Endothelial cell of umbilical vein (primary cell): ENCODE data around the gene MEF2C. TPM values are rescaled to one million over a fixed set of nuclear protein-coding genes. Genes with fewer than 3 reads are reported as not detected.

Experiments used
- BruUV-seq: library from RNA; stranded (reverse); fragments of 400-500 nt; replicated peaks from 2 replicates; lab custom pipeline; 2021; lab: Mats Ljungman, UMichigan
- CTCF ChIA-PET: fragments of 300-600, 350-600 bp; sonication (Branson Sonifier 250); formaldehyde crosslinking; loops from one replicate; lab custom pipeline; 2021; ENCODE audit warnings: antibody characterized with exemption, inconsistent platforms; lab: Charles Lee
- POLR2A ChIA-PET: fragments of 300-600, 350-600 bp; sonication (Branson Sonifier 250); formaldehyde crosslinking; loops from one replicate; lab custom pipeline; 2021; ENCODE audit warnings: antibody characterized with exemption, inconsistent platforms; lab: Charles Lee
- DNase-seq: peaks from one replicate; pipeline ENCODE4 v3.0.0-alpha.2; 2011; ENCODE audit warnings: low read depth, low spot score
- FAIRE-seq: peaks from 2 replicates; lab custom pipeline; 2011; peaks lifted over from hg19 to GRCh38; lab: Jason Lieb, UNC
- H2AFZ ChIP-seq: 2 replicates; pipeline ENCODE4 v1.6.0; 2012; ENCODE audit warnings: low read depth, low read length, control low read depth, inconsistent platforms
- H3K27ac ChIP-seq: 2 replicates; pipeline ENCODE4 v1.5.1; 2011; ENCODE audit warnings: low read depth, mild to moderate bottlenecking, control low read depth, low read length, moderate library complexity; ENCODE audit not compliant: insufficient read depth
- H3K27me3 ChIP-seq, 2 experiments: 2 replicates each; pipeline versions ENCODE4 v1.6.0 to v1.6.1; 2011; ENCODE audit warnings: low read length in 2 of 2, mixed read lengths in 1 of 2; ENCODE audit not compliant: control insufficient read depth in 2 of 2, insufficient read depth in 2 of 2
- H3K36me3 ChIP-seq, 2 experiments: 2 replicates in 1 of 2; 3 replicates in 1 of 2; pipeline ENCODE4 v1.5.1; 2011; ENCODE audit warnings: low read length in 2 of 2, mild to moderate bottlenecking in 1 of 2, moderate library complexity in 1 of 2; ENCODE audit not compliant: control insufficient read depth in 2 of 2, insufficient read depth in 2 of 2; ENCODE audit errors: extremely low read depth in 1 of 2
- H3K4me1 ChIP-seq: 3 replicates; pipeline ENCODE4 v1.5.1; 2011; ENCODE audit warnings: mild to moderate bottlenecking, low read length; ENCODE audit not compliant: control insufficient read depth, insufficient read depth; ENCODE audit errors: extremely low read depth
- H3K4me2 ChIP-seq: 2 replicates; pipeline ENCODE4 v1.6.1; 2011; ENCODE audit warnings: low read length, control low read depth, mixed read lengths; ENCODE audit not compliant: insufficient read depth
- H3K4me3 ChIP-seq, 3 experiments: fragments of 200-600 bp in 1 of 3; sonication (generic), shearing (Covaris generic) in 1 of 3; replicated peaks in 1 of 3; 2 replicates each; pipeline ENCODE4 v1.5.1; 2011 to 2016; ENCODE audit warnings: control low read depth in 3 of 3, low read length in 3 of 3, mild to moderate bottlenecking in 2 of 3, inconsistent platforms in 1 of 3, low read depth in 1 of 3, moderate library complexity in 1 of 3; ENCODE audit not compliant: insufficient read depth in 1 of 3
- H3K79me2 ChIP-seq: 2 replicates; pipeline ENCODE4 v1.6.0; 2012; ENCODE audit warnings: low read length, inconsistent platforms; ENCODE audit not compliant: control insufficient read depth, insufficient read depth
- H3K9ac ChIP-seq: replicated peaks from 2 replicates; pipeline ENCODE3; 2011; ENCODE audit warnings: low read length, control low read depth; ENCODE audit not compliant: insufficient read depth; ENCODE audit errors: extremely low read depth
- H3K9me1 ChIP-seq: replicated peaks from 3 replicates; pipeline ENCODE4 v1.6.0; 2011; ENCODE audit warnings: mild to moderate bottlenecking, low read length; ENCODE audit not compliant: control insufficient read depth, insufficient read depth; ENCODE audit errors: extremely low read depth
- H3K9me3 ChIP-seq: replicated peaks from 2 replicates; pipeline ENCODE4 v1.5.1; 2012; ENCODE audit warnings: low read length, inconsistent platforms; ENCODE audit not compliant: control insufficient read depth, insufficient read depth
- H4K20me1 ChIP-seq: replicated peaks from 2 replicates; pipeline ENCODE3; 2011; ENCODE audit warnings: mild to moderate bottlenecking, low read length; ENCODE audit not compliant: control insufficient read depth, insufficient read depth; ENCODE audit errors: extremely low read depth
- CTCF ChIP-seq, 2 donors: IDR thresholded peaks; 1 replicate in 1 of 2; 2 replicates in 1 of 2; pipeline ENCODE4 v1.5.1; 2011; ENCODE audit warnings: low read length in 2 of 2, mild to moderate bottlenecking in 2 of 2, moderate library complexity in 2 of 2, control low read depth in 1 of 2, inconsistent platforms in 1 of 2, low read depth in 1 of 2; ENCODE audit not compliant: insufficient read depth in 1 of 2; ENCODE audit errors: extremely low read depth in 1 of 2
- EZH2 ChIP-seq: IDR thresholded peaks from 2 replicates; pipeline ENCODE4 v1.6.1; 2012; ENCODE audit warnings: borderline replicate concordance, low read depth, mild to moderate bottlenecking, moderate library complexity, low read length, inconsistent platforms; ENCODE audit not compliant: severe bottlenecking
- FOS ChIP-seq: IDR thresholded peaks from 2 replicates; pipeline ENCODE4 v1.6.1; 2011; ENCODE audit warnings: mild to moderate bottlenecking, low read length, moderate library complexity, borderline replicate concordance; ENCODE audit not compliant: insufficient read depth
- GATA2 ChIP-seq: IDR thresholded peaks from 2 replicates; pipeline ENCODE4 v1.7.0; 2011; ENCODE audit warnings: low read depth, mild to moderate bottlenecking, moderate library complexity, mixed read lengths, low read length; ENCODE audit not compliant: insufficient read length, insufficient read depth
- JUN ChIP-seq: IDR thresholded peaks from 2 replicates; pipeline ENCODE4 v1.6.1; 2011; ENCODE audit warnings: borderline replicate concordance, low read depth; ENCODE audit not compliant: insufficient read length, insufficient read depth
- MAX ChIP-seq: IDR thresholded peaks from 2 replicates; pipeline ENCODE4 v1.6.1; 2011; ENCODE audit not compliant: insufficient read depth, insufficient read length
- MYC ChIP-seq: IDR thresholded peaks from one replicate; pipeline ENCODE4 v1.6.1; 2011; ENCODE audit warnings: mild to moderate bottlenecking, low read depth, low read length
- POLR2A ChIP-seq: IDR thresholded peaks from 2 replicates; pipeline ENCODE4 v1.6.1; 2012; ENCODE audit warnings: low read depth, mild to moderate bottlenecking, control low read depth, low read length
- POLR2AphosphoS5 ChIP-seq: IDR thresholded peaks from 2 replicates; pipeline ENCODE4 v1.6.1; 2012; ENCODE audit warnings: low read depth, mild to moderate bottlenecking, control low read depth, low read length, moderate library complexity; ENCODE audit not compliant: insufficient read depth
- dilution Hi-C: fragments of 300-500 bp; cut with MboI; formaldehyde crosslinking; loops from one replicate; pipeline ENCODE4 v1.15.0; 2019; ENCODE audit warnings: low sequenced_read_pairs; ENCODE audit not compliant: extremely low pct_ligation_motif_present
- intact Hi-C: fragments of 100-400 bp; cut with micrococcal nuclease; formaldehyde crosslinking; loops from one replicate; pipeline ENCODE4 v1.10.0; 2022
- polyA plus RNA-seq, 4 experiments: library from polyadenylated mRNA; depleted of rRNA in 3 of 4; stranded (reverse) in 3 of 4; unstranded in 1 of 4; fragments of >200 nt; gene quantifications; 2 replicates each; pipeline versions ENCODE4 v1.2.1 to v1.2.3, GENCODE V29; 2011 to 2012; ENCODE audit warnings: missing spikeins in 1 of 4
- total RNA-seq: library from RNA; stranded (reverse); gene quantifications from 2 replicates; pipeline ENCODE4 v1.2.3, GENCODE V29; 2021

The MEF2C gene
- total and polyA plus RNA-seq, 2 donors (not counting 3 experiments of a cell fraction or from before 2014, with no cell fraction given): 21.2 to 67.7 TPM

GRCh38 chr5:88806338-88806737 is 76.6 kb downstream of the MEF2C start:
- Histone ChIP-seq H3K4me2 (no peak overlapping the region), H3K36me3 (peaks cover 0 to 2% of the 10 kb centered on the region in 2 experiments), H4K20me1 (no peaks in the 10 kb centered on the region), H3K9me1 (no peaks in the 10 kb centered on the region), H3K79me2 (no peaks in the 10 kb centered on the region), H3K27ac (no peak overlapping the region), H3K4me3 (no peak overlapping the region), H3K27me3 (no peaks in the 10 kb centered on the region), H3K4me1 (no peaks in the 10 kb centered on the region), H3K9me3 (no peaks in the 10 kb centered on the region), H2AFZ (no peak overlapping the region), H3K9ac (no peak overlapping the region)
- ChIA-PET POLR2A (no interaction called here), CTCF (no interaction called here)
- DNase-seq: no peak
- no peak for TF ChIP-seq MYC
- no peak for TF ChIP-seq FOS
- TF ChIP-seq EZH2: no peak
- no peak for TF ChIP-seq MAX
- no peak for TF ChIP-seq JUN
- TF ChIP-seq POLR2AphosphoS5: no peak
- no peak for TF ChIP-seq GATA2
- TF ChIP-seq POLR2A: no peak
- no peak for TF ChIP-seq CTCF (IDR thresholded peaks at IDR 0.05; ENCODE audit: extremely low read depth in 1 of 2, insufficient read depth in 1 of 2, low read depth in 1 of 2, low read length in 2 of 2)
- no TSS peak for BruUV-seq
- dilution Hi-C loops: no loop called here
- intact Hi-C loops: no loop called here
- no peak for FAIRE-seq
